ENCODE measurements around the gene SCARF2.

- TF ChIP-seq CTCF (conservative IDR thresholded peaks at IDR 0.05; ENCODE audit: low read depth, low read length) (no peak), EZH2 (IDR thresholded peaks at IDR 0.05; ENCODE audit: low read length, unreplicated experiment) (no peak)
These were observed 54.1 kb downstream of the SCARF2 start for GRCh38 chr22:20383538-20383937.

All from PC-3 (cell line).